GM12874 (cell line): ENCODE data around the gene CD300LF.

ENCODE experiments used
- CTCF ChIP-seq: IDR thresholded peaks from 2 replicates; pipeline ENCODE4 v1.5.1; 2011; ENCODE audit warnings: low read depth, mild to moderate bottlenecking, control low read depth, low read length, moderate library complexity; ENCODE audit not compliant: insufficient read depth

Gene CD300LF

GRCh38 chr17:74745548-74746177 lies 32.9 kb upstream of the CD300LF start:
- TF ChIP-seq CTCF = no peak

GRCh38 chr17:74744714-74745547 lies 32.2 kb upstream of the CD300LF start:
- TF ChIP-seq CTCF = peak; percentile 97

- no peak for TF ChIP-seq CTCF
Observed at GRCh38 chr17:74744349-74744713, 31.6 kb upstream of the CD300LF start.

GRCh38 chr17:74743755-74744154 lies 31.0 kb upstream of the CD300LF start:
- TF ChIP-seq CTCF = no peak

DNA sequence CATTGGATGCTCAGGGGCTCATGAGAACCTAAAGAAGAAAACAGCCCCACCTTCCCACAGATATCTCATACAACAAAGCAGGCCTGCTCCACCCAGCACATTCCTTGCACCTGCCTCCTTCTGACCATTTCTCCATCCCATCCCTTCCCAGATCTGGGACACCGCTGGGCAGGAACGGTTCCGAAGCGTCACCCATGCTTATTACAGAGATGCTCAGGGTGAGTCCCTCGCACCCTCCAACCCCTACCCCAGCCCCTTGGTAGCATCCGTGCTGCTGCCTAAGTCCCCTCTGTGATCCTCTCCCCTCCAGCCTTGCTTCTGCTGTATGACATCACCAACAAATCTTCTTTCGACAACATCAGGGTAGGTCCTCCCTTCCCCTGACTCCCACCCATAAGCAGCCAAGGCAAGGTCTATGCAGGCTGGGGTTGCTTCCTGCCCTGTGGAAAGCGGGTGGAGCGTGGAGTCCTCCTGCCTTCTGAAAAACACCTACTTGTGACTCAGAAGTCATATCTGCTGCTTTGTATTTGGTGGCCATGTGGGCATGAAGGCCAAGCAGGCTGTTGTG lies 30.3 kb upstream of the CD300LF start:
- TF ChIP-seq CTCF = no peak

DNA sequence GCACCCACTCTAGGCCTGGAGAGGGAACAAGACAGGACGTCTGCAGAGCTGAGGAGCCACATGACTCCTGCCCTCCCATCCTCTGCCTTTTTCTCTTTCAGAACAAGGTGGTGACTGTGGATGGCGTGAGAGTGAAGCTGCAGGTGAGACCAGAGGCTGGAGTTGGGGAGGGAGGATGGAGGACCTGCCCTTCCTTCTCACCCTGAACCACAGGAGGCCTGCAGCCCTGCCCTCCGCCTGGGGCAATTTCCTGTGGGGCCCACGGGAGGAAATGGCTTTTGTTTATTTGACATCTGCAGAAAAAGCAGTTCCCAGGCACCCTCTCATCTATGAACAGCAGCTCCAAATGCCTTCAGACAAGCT lies 29.4 kb upstream of the CD300LF start:
- TF ChIP-seq CTCF = no peak

DNA sequence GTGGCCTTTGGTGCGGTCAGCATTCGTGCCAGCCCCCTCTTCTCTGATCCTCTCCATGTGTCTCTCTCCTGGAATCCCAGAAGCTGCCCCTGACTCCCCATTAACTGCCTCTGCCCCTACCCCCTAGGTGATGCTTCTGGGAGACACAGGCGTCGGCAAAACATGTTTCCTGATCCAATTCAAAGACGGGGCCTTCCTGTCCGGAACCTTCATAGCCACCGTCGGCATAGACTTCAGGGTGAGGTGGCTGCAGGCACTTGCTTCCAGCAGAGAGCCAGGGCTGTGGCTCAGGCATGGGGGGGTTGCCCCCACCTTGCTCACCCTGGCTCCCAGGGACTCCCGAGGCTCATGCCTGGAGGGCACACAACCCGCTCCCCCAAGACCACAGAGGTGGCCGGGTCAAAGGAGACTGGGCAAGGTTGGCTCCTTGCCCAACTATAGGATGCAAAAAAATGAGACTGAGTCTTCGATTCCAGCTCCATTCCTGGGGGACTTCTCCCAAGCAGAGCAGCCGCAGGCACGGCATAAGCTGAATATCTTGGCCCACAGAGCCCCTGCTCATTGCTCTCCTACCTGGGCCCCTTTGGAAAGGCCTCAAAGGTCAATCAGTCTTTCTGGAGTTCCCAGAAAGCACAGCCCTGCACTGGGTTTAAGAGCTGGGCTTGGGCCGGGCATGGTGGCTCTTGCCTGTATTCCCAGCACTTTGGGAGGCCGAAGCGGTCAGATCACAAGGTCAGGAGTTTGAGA lies 28.1 kb upstream of the CD300LF start:
- no peak for TF ChIP-seq CTCF
